Uterus (tissue), 4 donors: ENCODE data around the gene PAX2. TPM values are rescaled to one million over a fixed set of nuclear protein-coding genes. Genes with fewer than 3 reads are reported as not detected.

Experiments used
- DNase-seq, 2 donors: peaks; one replicate each; pipeline ENCODE4 v3.0.0-alpha.2; 2019 to 2020
- H3K27ac ChIP-seq, 2 donors: fragments of 200-600 bp; sonication (generic); 1 replicate in 1 of 2; 2 replicates in 1 of 2; pipeline ENCODE4 v1.5.1; 2016 to 2018
- H3K27me3 ChIP-seq, 2 donors: fragments of 200-600 bp; sonication (generic); one replicate each; pipeline ENCODE4 v1.5.1; 2018 to 2019; ENCODE audit warnings: control low read depth in 1 of 2
- H3K36me3 ChIP-seq, 2 donors: fragments of 200-600 bp; sonication (generic); one replicate each; pipeline ENCODE4 v1.5.1; 2019; ENCODE audit warnings: control low read depth in 1 of 2
- H3K4me1 ChIP-seq, 2 donors: fragments of 200-600 bp; sonication (generic); one replicate each; pipeline ENCODE4 v1.5.1; 2018 to 2019; ENCODE audit warnings: control low read depth in 1 of 2
- H3K4me3 ChIP-seq, 2 donors: fragments of 200-600 bp; sonication (generic); 1 replicate in 1 of 2; 2 replicates in 1 of 2; pipeline ENCODE4 v1.5.1; 2018 to 2019; ENCODE audit warnings: mild to moderate bottlenecking in 1 of 2
- H3K9me3 ChIP-seq, 2 donors: fragments of 200-600 bp; sonication (generic); one replicate each; pipeline ENCODE4 v1.5.1; 2019; ENCODE audit warnings: control low read depth in 1 of 2
- CTCF ChIP-seq, 4 experiments: fragments of 200-600 bp in 2 of 4; fragments of 450-650 bp in 2 of 4; sonication (generic) in 2 of 4; IDR thresholded peaks; one replicate each; pipeline ENCODE4 v1.5.1; 2016 to 2019; ENCODE audit warnings: antibody characterized with exemption in 4 of 4, mild to moderate bottlenecking in 2 of 4, moderate library complexity in 1 of 4
- POLR2A ChIP-seq, 2 donors: fragments of 450-650 bp; IDR thresholded peaks; one replicate each; pipeline ENCODE4 v1.6.1; 2016; ENCODE audit warnings: antibody characterized with exemption in 2 of 2, mild to moderate bottlenecking in 1 of 2, moderate library complexity in 1 of 2
- intact Hi-C: fragments of 100-400 bp; cut with DNase I; formaldehyde crosslinking; loops from one replicate; pipeline ENCODE4 v1.15.1; 2023; ENCODE audit warnings: low total_unique reads
- total RNA-seq, 4 donors: library from RNA; depleted of rRNA in 3 of 4; stranded (reverse); fragments of >200 nt in 3 of 4; gene quantifications; one replicate each; pipeline versions ENCODE4 v1.1.0 to v1.2.4, GENCODE V29; 2014 to 2023
- donor health status: DM: yes; HTN: yes; CAD: no.

Gene PAX2
- total RNA-seq, 4 donors from 2014 or later = 0.64 to 39.7 (median 21.3) TPM; not detected in 1

GRCh38 chr10:100829933-100830727 lies 84.7 kb downstream of the PAX2 start:
- TF ChIP-seq POLR2A (IDR thresholded peaks at IDR 0.05) (no peak), CTCF (IDR thresholded peaks at IDR 0.05) (no peak)
- intact Hi-C loops = no loop called here
- Histone ChIP-seq H3K27me3 (peaks cover 31 to 45% of the 10 kb centered on the region in 2 donors), H3K9me3 (no peaks in the 10 kb centered on the region), H3K36me3 (no peaks in the 10 kb centered on the region), H3K27ac (no peak overlapping the region), H3K4me3 (no peak overlapping the region), H3K4me1 (peaks cover 0 to 28% of the 10 kb centered on the region in 2 donors)
- no peak for DNase-seq

- DNase-seq = no peak
- Histone ChIP-seq H3K36me3 (no peaks in the 10 kb centered on the region), H3K4me3 (no peak overlapping the region), H3K27ac (no peak overlapping the region), H3K4me1 (peaks cover 0 to 28% of the 10 kb centered on the region in 2 donors), H3K27me3 (peaks cover 31 to 40% of the 10 kb centered on the region in 2 donors), H3K9me3 (no peaks in the 10 kb centered on the region)
- intact Hi-C loops = no loop called here
- TF ChIP-seq CTCF (IDR thresholded peaks at IDR 0.05) (no peak), POLR2A (IDR thresholded peaks at IDR 0.05) (no peak)
Measured at GRCh38 chr10:100830728-100831111, 85.3 kb downstream of the PAX2 start.

GRCh38 chr10:100831742-100832141 lies 86.4 kb downstream of the PAX2 start:
- TF ChIP-seq CTCF (IDR thresholded peaks at IDR 0.05) = no peak
- TF ChIP-seq POLR2A (IDR thresholded peaks at IDR 0.05) = no peak
- Histone ChIP-seq H3K4me1 (peaks cover 0 to 22% of the 10 kb centered on the region in 2 donors), H3K4me3 (no peak overlapping the region), H3K27me3 (peaks cover 21 to 31% of the 10 kb centered on the region in 2 donors), H3K36me3 (no peaks in the 10 kb centered on the region), H3K27ac (no peak overlapping the region), H3K9me3 (no peaks in the 10 kb centered on the region)
- intact Hi-C loops = no loop called here
- no peak for DNase-seq

- intact Hi-C loops = no loop called here
- TF ChIP-seq CTCF (IDR thresholded peaks at IDR 0.05) (no peak), POLR2A (IDR thresholded peaks at IDR 0.05) (no peak)
- H3K4me1 ChIP-seq = no peaks in the 10 kb centered on the region
- no peak overlapping the region for H3K4me3 ChIP-seq
- H3K27ac ChIP-seq = no peak overlapping the region
- DNase-seq = no peak
- H3K36me3 ChIP-seq = no peaks in the 10 kb centered on the region
- H3K27me3 ChIP-seq = no peaks in the 10 kb centered on the region
- H3K9me3 ChIP-seq = no peaks in the 10 kb centered on the region
Measured at GRCh38 chr10:100835810-100836209, 90.4 kb downstream of the PAX2 start.

- no peaks in the 10 kb centered on the region for H3K9me3 ChIP-seq
- H3K27me3 ChIP-seq = no peaks in the 10 kb centered on the region
- no peaks in the 10 kb centered on the region for H3K36me3 ChIP-seq
- DNase-seq = no peak
- no peak overlapping the region for H3K4me3 ChIP-seq
- no peaks in the 10 kb centered on the region for H3K4me1 ChIP-seq
- intact Hi-C loops = no loop called here
- TF ChIP-seq CTCF (IDR thresholded peaks at IDR 0.05) (no peak), POLR2A (IDR thresholded peaks at IDR 0.05) (no peak)
- H3K27ac ChIP-seq = no peak overlapping the region
Measured at GRCh38 chr10:100836891-100837290, 91.5 kb downstream of the PAX2 start.
